ENCODE measurements around the gene ATP1A1. TPM values are rescaled to one million over a fixed set of nuclear protein-coding genes. Genes with fewer than 3 reads are reported as not detected.

The ATP1A1 gene
- total RNA-seq, 1 experiment from 2014 or later = 286 TPM

- H3K27me3 Mint-ChIP-seq (ENCODE audit: low read depth) = no peaks in the 10 kb centered on the region
- CTCF ChIA-PET = interaction anchor here (1.2 kb wide), 1 partner anchor 133 kb away, joined by 4 read pairs; no protein-coding TSS in a partner anchor
Observed at GRCh38 chr1:116352349-116352813, 20.7 kb upstream of the ATP1A1 start.

GRCh38 chr1:116353155-116353554, 19.9 kb upstream of the ATP1A1 start:
- no peak for ATAC-seq
- no peak overlapping the region for H3K4me3 Mint-ChIP-seq
- no peaks in the 10 kb centered on the region for H3K9me3 Mint-ChIP-seq
- ChIA-PET CTCF (no interaction called here), POLR2A (no interaction called here)
- TF ChIP-seq GABPB1 (CRISPR knock-in tag; IDR thresholded peaks at IDR 0.05) (0 out of 2 replicates have a peak, but pooled peaks have one; percentile 23), ZNF532 (CRISPR knock-in tag; IDR thresholded peaks at IDR 0.05; ENCODE audit: borderline replicate concordance) (no peak), ZNF416 (CRISPR knock-in tag; IDR thresholded peaks at IDR 0.05) (no peak)
- no peaks in the 10 kb centered on the region for H3K36me3 Mint-ChIP-seq
- H3K4me1 Mint-ChIP-seq = peaks cover 5% of the 10 kb centered on the region; the same call in 1 of the 2 replicates
- H3K27me3 Mint-ChIP-seq (ENCODE audit: low read depth) = no peaks in the 10 kb centered on the region
- DNase-seq (ENCODE audit: low spot score) = no peak
- H3K27ac Mint-ChIP-seq = no peak overlapping the region

More at GRCh38 chr1:116352349-116352813, 20.7 kb upstream of the ATP1A1 start:
- DNase-seq (ENCODE audit: low spot score) (no peak), ATAC-seq (no peak)
- Mint-ChIP-seq H3K36me3 (no peaks in the 10 kb centered on the region), H3K4me1 (peaks cover 12% of the 10 kb centered on the region), H3K4me3 (no peak overlapping the region), H3K9me3 (no peaks in the 10 kb centered on the region), H3K27ac (no peak overlapping the region)
- TF ChIP-seq ZNF317 (CRISPR knock-in tag; IDR thresholded peaks at IDR 0.05; ENCODE audit: borderline replicate concordance, low read depth) (no peak), MAX (CRISPR knock-in tag; IDR thresholded peaks at IDR 0.05) (no peak), CREM (CRISPR knock-in tag; IDR thresholded peaks at IDR 0.05) (no peak), JAZF1 (CRISPR knock-in tag; IDR thresholded peaks at IDR 0.05) (no peak), CBFB (CRISPR knock-in tag; IDR thresholded peaks at IDR 0.05; ENCODE audit: low read depth) (no peak)
- POLR2A ChIA-PET = no interaction called here

- ATAC-seq (no peak), DNase-seq (ENCODE audit: low spot score) (no peak)
- CTCF ChIA-PET = no interaction called here
- H3K9me3 Mint-ChIP-seq = no peaks in the 10 kb centered on the region
- POLR2A ChIA-PET = no interaction called here
- no peaks in the 10 kb centered on the region for H3K27me3 Mint-ChIP-seq (ENCODE audit: low read depth)
- H3K36me3 Mint-ChIP-seq = no peaks in the 10 kb centered on the region
- H3K27ac Mint-ChIP-seq = no peak overlapping the region
- H3K4me1 Mint-ChIP-seq = peaks cover 11% of the 10 kb centered on the region
- H3K4me3 Mint-ChIP-seq = no peak overlapping the region
- TF ChIP-seq FOXK1 (CRISPR knock-in tag; IDR thresholded peaks at IDR 0.05) = no peak
- TF ChIP-seq GRHL2 (CRISPR knock-in tag; IDR thresholded peaks at IDR 0.05; ENCODE audit: insufficient replicate concordance, severe bottlenecking) = no peak
- no peak for TF ChIP-seq MLX (CRISPR knock-in tag; IDR thresholded peaks at IDR 0.05)
- no peak for TF ChIP-seq RELA (CRISPR knock-in tag; IDR thresholded peaks at IDR 0.05; ENCODE audit: borderline replicate concordance)
- no peak for TF ChIP-seq NFATC4 (CRISPR knock-in tag; IDR thresholded peaks at IDR 0.05)
- no peak for TF ChIP-seq ATF1 (CRISPR knock-in tag; IDR thresholded peaks at IDR 0.05)
- TF ChIP-seq ZMAT4 (CRISPR knock-in tag; IDR thresholded peaks at IDR 0.05) = no peak
- TF ChIP-seq ZNF416 (CRISPR knock-in tag; IDR thresholded peaks at IDR 0.05) = no peak
- TF ChIP-seq EMX1 (CRISPR knock-in tag; IDR thresholded peaks at IDR 0.05) = no peak
- TF ChIP-seq E2F5 (CRISPR knock-in tag; IDR thresholded peaks at IDR 0.05) = no peak
- no peak for TF ChIP-seq ZNF425 (CRISPR knock-in tag; conservative IDR thresholded peaks at IDR 0.05)
- TF ChIP-seq PREB (CRISPR knock-in tag; IDR thresholded peaks at IDR 0.05; ENCODE audit: borderline replicate concordance) = no peak
- no peak for TF ChIP-seq TCF7 (CRISPR knock-in tag; IDR thresholded peaks at IDR 0.05; ENCODE audit: low read depth)
- TF ChIP-seq RORB (CRISPR knock-in tag; IDR thresholded peaks at IDR 0.05) = no peak
Observed at GRCh38 chr1:116356067-116356466, 17.0 kb upstream of the ATP1A1 start.
